Measurements from ENCODE around the gene GPR148. TPM values are rescaled to one million over a fixed set of nuclear protein-coding genes. Genes with fewer than 3 reads are reported as not detected.

GPR148 gene
- total RNA-seq, 3 donors from 2014 or later: not detected

DNA sequence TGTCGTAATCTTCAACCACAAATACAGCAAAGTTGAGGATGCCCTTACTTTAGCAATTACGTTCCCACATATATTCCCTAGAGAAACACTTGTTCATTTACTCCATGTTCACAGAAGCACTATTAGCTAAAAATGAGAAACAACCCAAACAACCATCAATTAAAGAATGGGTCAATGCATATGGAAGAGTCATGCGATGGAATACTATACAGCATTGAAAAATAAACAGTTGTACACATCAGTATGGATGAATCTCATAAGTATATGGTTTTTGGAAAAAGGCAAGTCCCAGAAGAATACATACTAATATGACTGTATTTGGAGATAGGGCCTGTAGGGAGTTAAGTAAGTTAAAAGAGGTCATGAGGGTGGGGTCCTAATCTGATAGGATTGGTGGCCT lies 6.3 kb downstream of the GPR148 start:
- H3K4me1 ChIP-seq (ENCODE audit: low read depth): no peaks in the 10 kb centered on the region
- H3K9me3 ChIP-seq: no peaks in the 10 kb centered on the region
- H3K36me3 ChIP-seq (ENCODE audit: low read depth): no peaks in the 10 kb centered on the region
- no peak overlapping the region for H3K4me3 ChIP-seq
- DNase-seq (no peak), ATAC-seq (no peak)
- TF ChIP-seq, protein P1, sequence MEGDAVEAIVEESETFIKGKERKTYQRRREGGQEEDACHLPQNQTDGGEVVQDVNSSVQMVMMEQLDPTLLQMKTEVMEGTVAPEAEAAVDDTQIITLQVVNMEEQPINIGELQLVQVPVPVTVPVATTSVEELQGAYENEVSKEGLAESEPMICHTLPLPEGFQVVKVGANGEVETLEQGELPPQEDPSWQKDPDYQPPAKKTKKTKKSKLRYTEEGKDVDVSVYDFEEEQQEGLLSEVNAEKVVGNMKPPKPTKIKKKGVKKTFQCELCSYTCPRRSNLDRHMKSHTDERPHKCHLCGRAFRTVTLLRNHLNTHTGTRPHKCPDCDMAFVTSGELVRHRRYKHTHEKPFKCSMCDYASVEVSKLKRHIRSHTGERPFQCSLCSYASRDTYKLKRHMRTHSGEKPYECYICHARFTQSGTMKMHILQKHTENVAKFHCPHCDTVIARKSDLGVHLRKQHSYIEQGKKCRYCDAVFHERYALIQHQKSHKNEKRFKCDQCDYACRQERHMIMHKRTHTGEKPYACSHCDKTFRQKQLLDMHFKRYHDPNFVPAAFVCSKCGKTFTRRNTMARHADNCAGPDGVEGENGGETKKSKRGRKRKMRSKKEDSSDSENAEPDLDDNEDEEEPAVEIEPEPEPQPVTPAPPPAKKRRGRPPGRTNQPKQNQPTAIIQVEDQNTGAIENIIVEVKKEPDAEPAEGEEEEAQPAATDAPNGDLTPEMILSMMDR (IDR thresholded peaks at IDR 0.05): no peak
- intact Hi-C loops (cut with DNase I, micrococcal nuclease): no loop called here

DNA sequence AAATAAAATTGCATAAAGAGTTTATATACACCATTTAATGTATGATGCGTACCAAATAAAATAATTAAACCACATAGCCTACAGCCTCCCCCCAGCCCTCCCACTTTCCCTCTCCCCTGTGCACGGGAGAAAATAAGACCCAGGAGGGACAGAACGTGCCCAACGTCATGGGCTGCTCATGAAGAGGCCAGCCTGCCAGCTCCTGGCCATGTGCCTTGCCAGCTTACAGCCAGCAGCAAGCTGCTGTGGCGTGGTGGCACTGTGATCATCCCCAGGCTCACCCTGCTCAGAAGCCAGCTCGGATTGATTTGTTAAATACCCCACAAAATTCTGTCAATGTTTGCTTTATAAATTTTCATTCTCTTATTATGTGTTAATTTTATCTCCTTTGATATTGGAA lies 7.6 kb downstream of the GPR148 start:
- TF ChIP-seq, protein P1 (IDR thresholded peaks at IDR 0.05): no peak
- no peaks in the 10 kb centered on the region for H3K36me3 ChIP-seq (ENCODE audit: low read depth)
- H3K4me3 ChIP-seq: no peak overlapping the region
- intact Hi-C loops (cut with DNase I, micrococcal nuclease): no loop called here
- DNase-seq (no peak), ATAC-seq (no peak)
- no peaks in the 10 kb centered on the region for H3K4me1 ChIP-seq (ENCODE audit: low read depth)
- H3K9me3 ChIP-seq: no peaks in the 10 kb centered on the region

DNA sequence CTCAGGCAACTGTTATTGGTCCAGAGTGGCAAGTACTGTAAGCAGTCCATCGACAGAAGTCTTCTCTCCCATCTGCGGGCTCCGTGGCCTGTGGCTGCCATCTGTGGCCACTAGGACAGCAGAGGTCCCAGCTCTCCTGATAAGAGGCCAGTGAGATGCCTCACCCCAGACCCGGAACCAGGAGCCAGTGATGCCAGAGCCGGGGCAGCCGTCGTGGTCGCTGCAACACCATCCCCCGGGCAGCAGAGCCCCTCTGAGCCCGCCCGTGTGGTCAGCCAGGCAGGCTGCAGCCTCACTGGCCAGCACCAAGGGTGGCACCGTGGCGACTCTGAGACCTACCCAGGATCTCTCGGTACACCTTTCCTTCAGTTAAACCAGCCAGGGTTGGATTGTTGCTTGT lies 8.7 kb downstream of the GPR148 start:
- intact Hi-C loops (cut with DNase I, micrococcal nuclease): no loop called here
- no peak overlapping the region for H3K4me3 ChIP-seq
- no peaks in the 10 kb centered on the region for H3K36me3 ChIP-seq (ENCODE audit: low read depth)
- H3K9me3 ChIP-seq: no peaks in the 10 kb centered on the region
- DNase-seq (no peak), ATAC-seq (no peak)
- TF ChIP-seq, protein P1 (IDR thresholded peaks at IDR 0.05): no peak
- H3K4me1 ChIP-seq (ENCODE audit: low read depth): no peaks in the 10 kb centered on the region

DNA sequence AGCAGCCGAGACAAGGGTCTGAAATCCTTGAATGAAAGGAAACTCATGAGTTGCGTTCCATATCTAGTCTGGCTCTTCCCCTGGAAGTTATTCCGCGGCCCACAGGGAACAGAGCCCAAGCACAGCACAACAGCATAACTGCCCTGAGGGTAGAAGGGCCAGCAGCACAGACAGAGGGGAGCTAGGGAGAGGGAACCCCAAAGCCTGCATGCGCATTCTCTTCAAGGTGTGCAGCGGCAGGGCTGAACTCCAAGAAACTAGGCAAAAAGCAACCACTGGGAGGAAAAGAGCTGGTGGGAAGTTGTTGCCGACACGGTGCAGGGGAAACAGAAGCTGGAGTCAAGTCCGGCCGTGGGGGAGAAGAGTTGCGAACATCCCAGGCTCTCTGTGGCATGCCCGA lies 11.8 kb downstream of the GPR148 start:
- Histone ChIP-seq H3K4me1 (ENCODE audit: low read depth) (no peaks in the 10 kb centered on the region), H3K36me3 (ENCODE audit: low read depth) (no peaks in the 10 kb centered on the region), H3K4me3 (no peak overlapping the region), H3K9me3 (no peaks in the 10 kb centered on the region)
- intact Hi-C loops (cut with DNase I, micrococcal nuclease): no loop called here
- DNase-seq (no peak), ATAC-seq (no peak)
- TF ChIP-seq, protein P1 (IDR thresholded peaks at IDR 0.05): no peak

DNA sequence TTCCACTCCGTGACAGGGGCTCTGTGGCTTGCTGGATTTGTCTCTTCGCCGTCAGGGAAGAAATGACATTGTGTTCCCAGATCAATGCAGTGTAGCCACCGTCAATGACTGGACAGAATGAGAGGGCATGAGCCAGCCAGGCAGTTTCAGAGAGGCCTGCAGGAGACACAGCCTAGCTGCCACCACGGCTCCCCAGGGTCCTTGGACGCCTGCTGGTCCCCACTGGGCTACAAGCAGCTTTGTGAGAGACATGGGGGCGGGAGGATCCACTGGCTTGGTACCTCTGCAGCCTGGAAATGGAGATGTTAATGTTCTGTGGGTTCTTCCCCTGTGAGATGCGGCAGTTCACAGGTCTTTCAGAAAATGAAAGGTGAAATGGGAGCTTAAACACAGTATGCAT lies 14.4 kb downstream of the GPR148 start:
- ATAC-seq (no peak), DNase-seq (no peak)
- intact Hi-C loops (cut with DNase I, micrococcal nuclease): no loop called here
- H3K36me3 ChIP-seq (ENCODE audit: low read depth): no peaks in the 10 kb centered on the region
- TF ChIP-seq, protein P1 (IDR thresholded peaks at IDR 0.05): no peak
- H3K4me3 ChIP-seq: no peak overlapping the region
- no peaks in the 10 kb centered on the region for H3K9me3 ChIP-seq
- H3K4me1 ChIP-seq (ENCODE audit: low read depth): no peaks in the 10 kb centered on the region
